Measurements from ENCODE around the gene LIME1. TPM values are rescaled to one million over a fixed set of nuclear protein-coding genes. Genes with fewer than 3 reads are reported as not detected.

Gene LIME1
- total RNA-seq, 1 donor from 2014 or later = 32.4 TPM

- Histone ChIP-seq H3K36me3 (peaks cover 0 to 19% of the 10 kb centered on the region in 2 donors), H3K4me1 (peaks cover 17% of the 10 kb centered on the region), H3K27ac (no peak overlapping the region), H3K4me3 (no peak overlapping the region), H3K27me3 (no peaks in the 10 kb centered on the region), H3K9me3 (no peaks in the 10 kb centered on the region)
- no peak for DNase-seq (ENCODE audit: extremely low spot score in 2 of 2)
- no peak for TF ChIP-seq POLR2AphosphoS5 (IDR thresholded peaks at IDR 0.05; ENCODE audit: insufficient read depth in 1 of 2, low read depth in 1 of 2)
- TF ChIP-seq CTCF (IDR thresholded peaks at IDR 0.05) = no peak
- intact Hi-C loops (cut with DNase I) = no loop called here
Observed at GRCh38 chr20:63744574-63745423, 8.3 kb downstream of the LIME1 start.

GRCh38 chr20:63745424-63745805 is 9.0 kb downstream of the LIME1 start:
- Histone ChIP-seq H3K27ac (no peak overlapping the region), H3K27me3 (no peaks in the 10 kb centered on the region), H3K4me3 (no peak overlapping the region), H3K4me1 (peaks cover 17% of the 10 kb centered on the region), H3K9me3 (no peaks in the 10 kb centered on the region), H3K36me3 (peaks cover 0 to 19% of the 10 kb centered on the region in 2 donors)
- intact Hi-C loops (cut with DNase I) = no loop called here
- no peak for DNase-seq (ENCODE audit: extremely low spot score in 2 of 2)
- TF ChIP-seq CTCF (IDR thresholded peaks at IDR 0.05) (no peak), POLR2AphosphoS5 (IDR thresholded peaks at IDR 0.05; ENCODE audit: insufficient read depth in 1 of 2, low read depth in 1 of 2) (no peak), POLR2A (IDR thresholded peaks at IDR 0.05) (no peak)

- Histone ChIP-seq H3K27me3 (no peaks in the 10 kb centered on the region), H3K4me1 (peaks cover 14% of the 10 kb centered on the region), H3K9me3 (no peaks in the 10 kb centered on the region), H3K27ac (no peak overlapping the region), H3K36me3 (peaks cover 0 to 19% of the 10 kb centered on the region in 2 donors), H3K4me3 (no peak overlapping the region)
- TF ChIP-seq POLR2A (IDR thresholded peaks at IDR 0.05) (no peak), CTCF (IDR thresholded peaks at IDR 0.05) (no peak), POLR2AphosphoS5 (IDR thresholded peaks at IDR 0.05; ENCODE audit: insufficient read depth in 1 of 2, low read depth in 1 of 2) (no peak)
- intact Hi-C loops (cut with DNase I) = no loop called here
- DNase-seq (ENCODE audit: extremely low spot score in 2 of 2) = no peak
Observed at GRCh38 chr20:63745961-63746731, 9.7 kb downstream of the LIME1 start.

GRCh38 chr20:63746751-63747315 is 10.4 kb downstream of the LIME1 start:
- H3K36me3 ChIP-seq = peaks cover 0 to 19% of the 10 kb centered on the region in 2 donors
- no peaks in the 10 kb centered on the region for H3K9me3 ChIP-seq
- DNase-seq (ENCODE audit: extremely low spot score in 2 of 2) = no peak
- no peak overlapping the region for H3K27ac ChIP-seq
- no peak for TF ChIP-seq POLR2AphosphoS5 (IDR thresholded peaks at IDR 0.05; ENCODE audit: insufficient read depth in 1 of 2, low read depth in 1 of 2)
- no peak for TF ChIP-seq POLR2A (IDR thresholded peaks at IDR 0.05)
- no peak for TF ChIP-seq CTCF (IDR thresholded peaks at IDR 0.05)
- intact Hi-C loops (cut with DNase I) = no loop called here
- H3K27me3 ChIP-seq = no peaks in the 10 kb centered on the region
- peaks cover 7% of the 10 kb centered on the region for H3K4me1 ChIP-seq
- no peak overlapping the region for H3K4me3 ChIP-seq

Data from vagina (tissue), 2 donors.